Neural cell (in vitro differentiated cells): ENCODE results near the gene MDM2. TPM values are rescaled to one million over a fixed set of nuclear protein-coding genes. Genes with fewer than 3 reads are reported as not detected.

Experiments used
- H2AFZ ChIP-seq: fragments of 200-600, 300-800 bp; sonication (generic), shearing (Covaris generic); 2 replicates; pipeline ENCODE4 v1.6.0; 2014; ENCODE audit warnings: low read depth, mild to moderate bottlenecking, antibody characterized with exemption, low read length, moderate library complexity
- H3F3A ChIP-seq: fragments of 200-600 bp; shearing (Covaris generic); 2 replicates; pipeline ENCODE4 v1.6.1; 2016; ENCODE audit warnings: mild to moderate bottlenecking, moderate library complexity, mixed read lengths, antibody characterized with exemption, low read length; ENCODE audit not compliant: insufficient read depth, poor library complexity, severe bottlenecking
- H3K27ac ChIP-seq: fragments of 200-600, 300-800 bp; sonication (generic), shearing (Covaris generic); 2 replicates; pipeline ENCODE4 v1.5.1; 2014; ENCODE audit warnings: mild to moderate bottlenecking, low read length, moderate library complexity
- H3K27me3 ChIP-seq: fragments of 300-800, 200-600 bp; sonication (generic), shearing (Covaris generic); 2 replicates; pipeline ENCODE4 v1.6.0; 2014; ENCODE audit warnings: mild to moderate bottlenecking, low read depth, low read length, moderate library complexity; ENCODE audit not compliant: insufficient read depth
- H3K36me3 ChIP-seq: fragments of 300-800, 200-600 bp; sonication (generic), shearing (Covaris generic); 2 replicates; pipeline ENCODE4 v1.5.1; 2014; ENCODE audit warnings: mild to moderate bottlenecking, antibody characterized with exemption, low read length, moderate library complexity; ENCODE audit not compliant: insufficient read depth
- H3K4me2 ChIP-seq: fragments of 300-800, 200-600 bp; sonication (generic), shearing (Covaris generic); 2 replicates; pipeline ENCODE4 v1.6.0; 2014; ENCODE audit warnings: mild to moderate bottlenecking, low read length
- H3K4me3 ChIP-seq: fragments of 300-800, 200-600 bp; sonication (generic), shearing (Covaris generic); 2 replicates; pipeline ENCODE4 v1.5.1; 2014; ENCODE audit warnings: mild to moderate bottlenecking, low read length, moderate library complexity
- H3K79me2 ChIP-seq: fragments of 200-600 bp; shearing (Covaris generic); replicated peaks from 2 replicates; pipeline ENCODE4 v1.6.0; 2014; ENCODE audit warnings: mild to moderate bottlenecking, low read length, moderate library complexity; ENCODE audit not compliant: insufficient read depth
- H3K9ac ChIP-seq: fragments of 300-800, 200-600 bp; sonication (generic), shearing (Covaris generic); 2 replicates; pipeline ENCODE4 v1.6.1; 2016; ENCODE audit warnings: mild to moderate bottlenecking, low read length, mixed read lengths
- H3K9me2 ChIP-seq: fragments of 200-600 bp; shearing (Covaris generic); 2 replicates; pipeline ENCODE4 v1.6.1; 2016; ENCODE audit warnings: mild to moderate bottlenecking, low read length, mixed read lengths; ENCODE audit not compliant: insufficient read depth
- H3K9me3 ChIP-seq: fragments of 200-600, 300-800 bp; sonication (generic), shearing (Covaris generic); 2 replicates; pipeline ENCODE4 v1.6.1; 2016; ENCODE audit warnings: mild to moderate bottlenecking, mixed run types, low read length, moderate library complexity, mixed read lengths
- H4K20me1 ChIP-seq: fragments of 200-600 bp; shearing (Covaris generic); 2 replicates; pipeline ENCODE4 v1.6.1; 2016; ENCODE audit warnings: mild to moderate bottlenecking, mixed run types; ENCODE audit not compliant: insufficient read depth
- CTCF ChIP-seq: fragments of 450-650 bp; IDR thresholded peaks from 2 replicates; pipeline ENCODE4 v1.5.1; 2014; ENCODE audit warnings: antibody characterized with exemption, mild to moderate bottlenecking, moderate library complexity; ENCODE audit not compliant: poor library complexity, severe bottlenecking
- EP300 ChIP-seq: fragments of 450-650 bp; conservative IDR thresholded peaks from 2 replicates; pipeline ENCODE4 v1.6.1; 2014; ENCODE audit warnings: antibody characterized with exemption, mild to moderate bottlenecking, moderate library complexity; ENCODE audit not compliant: poor library complexity, severe bottlenecking
- EZH2 ChIP-seq: fragments of 200-600, 300-800 bp; shearing (Covaris generic), sonication (generic); IDR thresholded peaks from 2 replicates; pipeline ENCODE4 v1.6.1; 2014; ENCODE audit warnings: antibody characterized with exemption, low read length, borderline replicate concordance, mild to moderate bottlenecking; ENCODE audit not compliant: insufficient read depth, poor library complexity, severe bottlenecking
- MXI1 ChIP-seq: fragments of 450-650 bp; conservative IDR thresholded peaks from 2 replicates; pipeline ENCODE4 v1.6.1; 2014; ENCODE audit warnings: antibody characterized with exemption, mild to moderate bottlenecking; ENCODE audit not compliant: poor library complexity, severe bottlenecking
- POLR2AphosphoS5 ChIP-seq: IDR thresholded peaks from 2 replicates; pipeline ENCODE4 v1.6.1; 2012
- RAD21 ChIP-seq: fragments of 450-650 bp; conservative IDR thresholded peaks from 2 replicates; pipeline ENCODE4 v1.6.1; 2014; ENCODE audit warnings: antibody characterized with exemption, mild to moderate bottlenecking, moderate library complexity
- SMC3 ChIP-seq: fragments of 450-650 bp; conservative IDR thresholded peaks from 2 replicates; pipeline ENCODE4 v1.6.1; 2014; ENCODE audit warnings: antibody characterized with exemption, mild to moderate bottlenecking, moderate library complexity; ENCODE audit not compliant: poor library complexity
- TAF1 ChIP-seq: IDR thresholded peaks from 2 replicates; pipeline ENCODE4 v1.6.1; 2012; ENCODE audit warnings: low read depth
- polyA plus RNA-seq: library from polyadenylated mRNA; depleted of rRNA; stranded (reverse); fragments of >200 nt; gene quantifications from 2 replicates; pipeline ENCODE4 v1.2.3, GENCODE V29; 2014
- TF ChIP-seq, protein P1 (sequence below): IDR thresholded peaks from 2 replicates; pipeline ENCODE4 v1.6.1; 2012; ENCODE audit warnings: borderline replicate concordance

The MDM2 gene
- polyA plus RNA-seq, 1 donor from 2014 or later, result 37.5 TPM

- no peaks in the 10 kb centered on the region for H3K27me3 ChIP-seq
- TF ChIP-seq CTCF (no peak), EZH2 (no peak), MXI1 (no peak), POLR2AphosphoS5 (no peak), EP300 (no peak), SMC3 (no peak), TAF1 (no peak), RAD21 (no peak)
- TF ChIP-seq, protein P1, sequence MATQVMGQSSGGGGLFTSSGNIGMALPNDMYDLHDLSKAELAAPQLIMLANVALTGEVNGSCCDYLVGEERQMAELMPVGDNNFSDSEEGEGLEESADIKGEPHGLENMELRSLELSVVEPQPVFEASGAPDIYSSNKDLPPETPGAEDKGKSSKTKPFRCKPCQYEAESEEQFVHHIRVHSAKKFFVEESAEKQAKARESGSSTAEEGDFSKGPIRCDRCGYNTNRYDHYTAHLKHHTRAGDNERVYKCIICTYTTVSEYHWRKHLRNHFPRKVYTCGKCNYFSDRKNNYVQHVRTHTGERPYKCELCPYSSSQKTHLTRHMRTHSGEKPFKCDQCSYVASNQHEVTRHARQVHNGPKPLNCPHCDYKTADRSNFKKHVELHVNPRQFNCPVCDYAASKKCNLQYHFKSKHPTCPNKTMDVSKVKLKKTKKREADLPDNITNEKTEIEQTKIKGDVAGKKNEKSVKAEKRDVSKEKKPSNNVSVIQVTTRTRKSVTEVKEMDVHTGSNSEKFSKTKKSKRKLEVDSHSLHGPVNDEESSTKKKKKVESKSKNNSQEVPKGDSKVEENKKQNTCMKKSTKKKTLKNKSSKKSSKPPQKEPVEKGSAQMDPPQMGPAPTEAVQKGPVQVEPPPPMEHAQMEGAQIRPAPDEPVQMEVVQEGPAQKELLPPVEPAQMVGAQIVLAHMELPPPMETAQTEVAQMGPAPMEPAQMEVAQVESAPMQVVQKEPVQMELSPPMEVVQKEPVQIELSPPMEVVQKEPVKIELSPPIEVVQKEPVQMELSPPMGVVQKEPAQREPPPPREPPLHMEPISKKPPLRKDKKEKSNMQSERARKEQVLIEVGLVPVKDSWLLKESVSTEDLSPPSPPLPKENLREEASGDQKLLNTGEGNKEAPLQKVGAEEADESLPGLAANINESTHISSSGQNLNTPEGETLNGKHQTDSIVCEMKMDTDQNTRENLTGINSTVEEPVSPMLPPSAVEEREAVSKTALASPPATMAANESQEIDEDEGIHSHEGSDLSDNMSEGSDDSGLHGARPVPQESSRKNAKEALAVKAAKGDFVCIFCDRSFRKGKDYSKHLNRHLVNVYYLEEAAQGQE, result no peak
- no peak overlapping the region for H3K4me2 ChIP-seq
- H3K36me3 ChIP-seq, result no peaks in the 10 kb centered on the region
- no peaks in the 10 kb centered on the region for H3K79me2 ChIP-seq
- no peak overlapping the region for H3K9ac ChIP-seq
- no peaks in the 10 kb centered on the region for H3K9me2 ChIP-seq
- no peaks in the 10 kb centered on the region for H3K9me3 ChIP-seq
- H3F3A ChIP-seq, result no peaks in the 10 kb centered on the region
- no peaks in the 10 kb centered on the region for H4K20me1 ChIP-seq
- no peak overlapping the region for H2AFZ ChIP-seq
- no peak overlapping the region for H3K27ac ChIP-seq
- no peak overlapping the region for H3K4me3 ChIP-seq
Observed at GRCh38 chr12:68791897-68792481, 16.0 kb upstream of the MDM2 start.

DNA sequence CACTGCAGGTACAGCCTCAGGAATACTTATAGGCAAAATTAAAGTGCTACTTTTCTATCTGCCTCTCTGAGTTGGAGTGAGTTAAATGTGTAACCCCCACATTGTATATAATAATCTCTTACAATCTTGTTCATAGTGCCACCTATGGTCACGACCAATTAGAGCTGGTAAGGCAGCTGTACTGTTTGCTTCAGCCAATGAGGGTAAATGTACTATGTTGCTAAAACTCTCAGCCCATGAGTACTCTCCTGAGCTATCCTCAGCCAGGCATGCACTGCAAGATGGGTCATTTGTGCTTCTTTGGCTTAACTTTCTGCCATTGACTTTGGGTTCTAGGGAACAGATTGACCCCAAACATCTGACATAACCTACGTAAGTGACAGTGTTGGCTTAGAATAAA lies 15.0 kb upstream of the MDM2 start:
- H3K9me3 ChIP-seq, result no peaks in the 10 kb centered on the region
- no peak overlapping the region for H3K4me3 ChIP-seq
- no peak overlapping the region for H3K9ac ChIP-seq
- no peak overlapping the region for H3K27ac ChIP-seq
- no peaks in the 10 kb centered on the region for H3F3A ChIP-seq
- TF ChIP-seq CTCF (no peak), EP300 (no peak), TAF1 (no peak)
- H3K36me3 ChIP-seq, result no peaks in the 10 kb centered on the region
- no peaks in the 10 kb centered on the region for H3K27me3 ChIP-seq
- H2AFZ ChIP-seq, result no peak overlapping the region
- H3K79me2 ChIP-seq, result no peaks in the 10 kb centered on the region
- no peaks in the 10 kb centered on the region for H3K9me2 ChIP-seq
- no peaks in the 10 kb centered on the region for H4K20me1 ChIP-seq
- H3K4me2 ChIP-seq, result no peak overlapping the region
